Astrocyte (in vitro differentiated cells and primary cell): ENCODE measurements around the gene MALT1. TPM values are rescaled to one million over a fixed set of nuclear protein-coding genes. Genes with fewer than 3 reads are reported as not detected.

Experiments
- DNase-seq: peaks from one replicate; pipeline ENCODE4 v3.0.0-alpha.2; 2010; ENCODE audit warnings: low read depth
- FAIRE-seq: peaks from 2 replicates; lab custom pipeline; 2011; peaks lifted over from hg19 to GRCh38; lab: Jason Lieb, UNC
- H2AFZ ChIP-seq: 2 replicates; pipeline ENCODE4 v1.6.0; 2012; ENCODE audit warnings: low read depth, low read length, inconsistent platforms
- H3K27ac ChIP-seq: 2 replicates; pipeline ENCODE4 v1.5.1; 2011; ENCODE audit warnings: low read depth, low read length, inconsistent platforms
- H3K27me3 ChIP-seq: 2 replicates; pipeline ENCODE4 v1.6.0; 2011; ENCODE audit warnings: low read length, inconsistent platforms; ENCODE audit not compliant: insufficient read depth
- H3K36me3 ChIP-seq: 2 replicates; pipeline ENCODE4 v1.5.1; 2011; ENCODE audit warnings: low read length, inconsistent platforms; ENCODE audit not compliant: insufficient read depth
- H3K4me1 ChIP-seq: 2 replicates; pipeline ENCODE4 v1.5.1; 2011; ENCODE audit warnings: low read length, inconsistent platforms; ENCODE audit not compliant: insufficient read depth
- H3K4me2 ChIP-seq: 2 replicates; pipeline ENCODE4 v1.6.0; 2012; ENCODE audit warnings: low read length, inconsistent platforms
- H3K4me3 ChIP-seq: 2 replicates; pipeline ENCODE4 v1.5.1; 2011; ENCODE audit warnings: low read depth, mild to moderate bottlenecking, low read length, inconsistent platforms; ENCODE audit not compliant: insufficient read depth
- H3K79me2 ChIP-seq: 2 replicates; pipeline ENCODE4 v1.6.0; 2012; ENCODE audit warnings: mild to moderate bottlenecking, low read length, inconsistent platforms; ENCODE audit not compliant: insufficient read depth
- H3K9ac ChIP-seq: 2 replicates; pipeline ENCODE4 v1.6.0; 2012; ENCODE audit warnings: mild to moderate bottlenecking, low read length, inconsistent platforms
- H3K9me3 ChIP-seq: 2 replicates; pipeline ENCODE4 v1.5.1; 2012; ENCODE audit warnings: low read depth, mild to moderate bottlenecking, low read length, inconsistent platforms; ENCODE audit not compliant: insufficient read depth
- H4K20me1 ChIP-seq: 2 replicates; pipeline ENCODE4 v1.6.0; 2012; ENCODE audit warnings: low read length, inconsistent platforms; ENCODE audit not compliant: insufficient read depth
- H3K27ac Mint-ChIP-seq: one replicate; pipeline ENCODE4 v1.8.0; 2021; ENCODE audit warnings: mild to moderate bottlenecking, mixed read lengths; ENCODE audit not compliant: unreplicated experiment
- H3K27me3 Mint-ChIP-seq: one replicate; pipeline ENCODE4 v1.8.0; 2021; ENCODE audit warnings: low read depth, mixed read lengths; ENCODE audit not compliant: unreplicated experiment
- H3K36me3 Mint-ChIP-seq: one replicate; pipeline ENCODE4 v1.8.0; 2021; ENCODE audit warnings: low read depth, mixed read lengths; ENCODE audit not compliant: unreplicated experiment
- H3K4me1 Mint-ChIP-seq: one replicate; pipeline ENCODE4 v1.8.0; 2021; ENCODE audit warnings: low read depth, mixed read lengths; ENCODE audit not compliant: unreplicated experiment
- H3K4me3 Mint-ChIP-seq: one replicate; pipeline ENCODE4 v1.8.0; 2021; ENCODE audit warnings: mild to moderate bottlenecking, moderate library complexity, mixed read lengths; ENCODE audit not compliant: unreplicated experiment
- H3K9me3 Mint-ChIP-seq: one replicate; pipeline ENCODE4 v1.8.0; 2021; ENCODE audit warnings: mild to moderate bottlenecking, mixed read lengths; ENCODE audit not compliant: unreplicated experiment
- EZH2 ChIP-seq: IDR thresholded peaks from 2 replicates; pipeline ENCODE4 v1.6.1; 2012; ENCODE audit warnings: mild to moderate bottlenecking, low read length, inconsistent platforms; ENCODE audit not compliant: insufficient read depth
- total RNA-seq: library from RNA; stranded (reverse); gene quantifications from 2 replicates; pipeline ENCODE4 v1.2.1, GENCODE V29; 2021
- TF ChIP-seq, protein P1 (sequence below): IDR thresholded peaks from 2 replicates; pipeline ENCODE4 v1.5.1; 2011; ENCODE audit warnings: low read depth, mild to moderate bottlenecking, inconsistent platforms, low read length, moderate library complexity; ENCODE audit not compliant: insufficient read depth

Gene MALT1
- total RNA-seq, 1 donor from 2014 or later: 40.3 TPM

- peaks cover 3% of the 10 kb centered on the region for H3K79me2 ChIP-seq
- TF ChIP-seq, protein P1, sequence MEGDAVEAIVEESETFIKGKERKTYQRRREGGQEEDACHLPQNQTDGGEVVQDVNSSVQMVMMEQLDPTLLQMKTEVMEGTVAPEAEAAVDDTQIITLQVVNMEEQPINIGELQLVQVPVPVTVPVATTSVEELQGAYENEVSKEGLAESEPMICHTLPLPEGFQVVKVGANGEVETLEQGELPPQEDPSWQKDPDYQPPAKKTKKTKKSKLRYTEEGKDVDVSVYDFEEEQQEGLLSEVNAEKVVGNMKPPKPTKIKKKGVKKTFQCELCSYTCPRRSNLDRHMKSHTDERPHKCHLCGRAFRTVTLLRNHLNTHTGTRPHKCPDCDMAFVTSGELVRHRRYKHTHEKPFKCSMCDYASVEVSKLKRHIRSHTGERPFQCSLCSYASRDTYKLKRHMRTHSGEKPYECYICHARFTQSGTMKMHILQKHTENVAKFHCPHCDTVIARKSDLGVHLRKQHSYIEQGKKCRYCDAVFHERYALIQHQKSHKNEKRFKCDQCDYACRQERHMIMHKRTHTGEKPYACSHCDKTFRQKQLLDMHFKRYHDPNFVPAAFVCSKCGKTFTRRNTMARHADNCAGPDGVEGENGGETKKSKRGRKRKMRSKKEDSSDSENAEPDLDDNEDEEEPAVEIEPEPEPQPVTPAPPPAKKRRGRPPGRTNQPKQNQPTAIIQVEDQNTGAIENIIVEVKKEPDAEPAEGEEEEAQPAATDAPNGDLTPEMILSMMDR: no peak
- TF ChIP-seq EZH2: no peak
- Mint-ChIP-seq H3K27ac (no peak overlapping the region), H3K36me3 (peaks cover 7% of the 10 kb centered on the region), H3K27me3 (no peaks in the 10 kb centered on the region), H3K4me3 (no peak overlapping the region), H3K9me3 (no peaks in the 10 kb centered on the region), H3K4me1 (peaks cover 4% of the 10 kb centered on the region)
- H3K27me3 ChIP-seq: no peaks in the 10 kb centered on the region
- no peak overlapping the region for H2AFZ ChIP-seq
- no peak overlapping the region for H3K4me2 ChIP-seq
- H3K9me3 ChIP-seq: no peaks in the 10 kb centered on the region
- H3K4me1 ChIP-seq: no peaks in the 10 kb centered on the region
- H3K27ac ChIP-seq: no peak overlapping the region
- DNase-seq: no peak
- no peaks in the 10 kb centered on the region for H4K20me1 ChIP-seq
- H3K36me3 ChIP-seq: peaks cover 4% of the 10 kb centered on the region
- no peak for FAIRE-seq
- H3K9ac ChIP-seq: no peak overlapping the region
- no peak overlapping the region for H3K4me3 ChIP-seq
Observed at GRCh38 chr18:58715540-58715939, 44.3 kb downstream of the MALT1 start.

- TF ChIP-seq, protein P1: no peak
- no peak for TF ChIP-seq EZH2
- Mint-ChIP-seq H3K27me3 (no peaks in the 10 kb centered on the region), H3K9me3 (no peaks in the 10 kb centered on the region), H3K27ac (no peak overlapping the region), H3K4me3 (no peak overlapping the region), H3K4me1 (peaks cover 4% of the 10 kb centered on the region), H3K36me3 (peaks cover 7% of the 10 kb centered on the region)
- peaks cover 3% of the 10 kb centered on the region for H3K79me2 ChIP-seq
- peaks cover 4% of the 10 kb centered on the region for H3K36me3 ChIP-seq
- H2AFZ ChIP-seq: no peak overlapping the region
- H3K9me3 ChIP-seq: no peaks in the 10 kb centered on the region
- H3K9ac ChIP-seq: no peak overlapping the region
- H3K4me1 ChIP-seq: no peaks in the 10 kb centered on the region
- H4K20me1 ChIP-seq: no peaks in the 10 kb centered on the region
- no peak overlapping the region for H3K4me3 ChIP-seq
- no peak overlapping the region for H3K4me2 ChIP-seq
- FAIRE-seq (peak; percentile 79), DNase-seq (no peak)
- H3K27ac ChIP-seq: no peak overlapping the region
- H3K27me3 ChIP-seq: no peaks in the 10 kb centered on the region
Observed at GRCh38 chr18:58716060-58716756, 44.9 kb downstream of the MALT1 start.

GRCh38 chr18:58721566-58722239 is 50.4 kb downstream of the MALT1 start:
- Histone ChIP-seq H3K79me2 (peaks cover 3% of the 10 kb centered on the region), H4K20me1 (no peaks in the 10 kb centered on the region), H3K36me3 (peaks cover 4% of the 10 kb centered on the region), H3K27me3 (no peaks in the 10 kb centered on the region), H3K9me3 (no peaks in the 10 kb centered on the region), H3K4me1 (no peaks in the 10 kb centered on the region), H3K9ac (no peak overlapping the region), H2AFZ (no peak overlapping the region), H3K4me3 (no peak overlapping the region), H3K27ac (no peak overlapping the region), H3K4me2 (no peak overlapping the region)
- H3K9me3 Mint-ChIP-seq: no peaks in the 10 kb centered on the region
- H3K36me3 Mint-ChIP-seq: peaks cover 6% of the 10 kb centered on the region
- H3K27me3 Mint-ChIP-seq: no peaks in the 10 kb centered on the region
- FAIRE-seq: no peak
- peaks cover 1% of the 10 kb centered on the region for H3K4me1 Mint-ChIP-seq
- no peak for TF ChIP-seq EZH2
- TF ChIP-seq, protein P1: no peak
- H3K4me3 Mint-ChIP-seq: no peak overlapping the region
- peak; percentile 17 for DNase-seq
- H3K27ac Mint-ChIP-seq: no peak overlapping the region
